HFFc6 (cell line): ENCODE data around the gene FOSL1. TPM values are rescaled to one million over a fixed set of nuclear protein-coding genes. Genes with fewer than 3 reads are reported as not detected.

Experiments used
- DNase-seq: peaks from one replicate; pipeline ENCODE4 v3.0.0-alpha.2; 2018
- H3K27ac Mint-ChIP-seq: 2 replicates; pipeline ENCODE4 v1.8.0; 2020; ENCODE audit warnings: mild to moderate bottlenecking, mixed read lengths
- H3K27me3 Mint-ChIP-seq: 2 replicates; pipeline ENCODE4 v1.8.0; 2021; ENCODE audit warnings: mild to moderate bottlenecking, moderate library complexity, mixed read lengths; ENCODE audit not compliant: insufficient read depth
- H3K36me3 Mint-ChIP-seq: 2 replicates; pipeline ENCODE4 v1.8.0; 2021; ENCODE audit warnings: low read depth, mixed read lengths
- H3K4me1 Mint-ChIP-seq: 2 replicates; pipeline ENCODE4 v1.8.0; 2020; ENCODE audit warnings: low read depth, mixed read lengths
- H3K4me3 Mint-ChIP-seq: 2 replicates; pipeline ENCODE4 v1.8.0; 2020; ENCODE audit warnings: mild to moderate bottlenecking, moderate library complexity, mixed read lengths
- H3K9me3 Mint-ChIP-seq: 2 replicates; pipeline ENCODE4 v1.8.0; 2020; ENCODE audit warnings: mild to moderate bottlenecking, mixed read lengths
- CTCF ChIP-seq: fragments of 200-600 bp; sonication (generic); IDR thresholded peaks from 2 replicates; pipeline ENCODE4 v1.5.0; 2021; ENCODE audit warnings: antibody characterized with exemption, mild to moderate bottlenecking
- total RNA-seq, 6 experiments: library from RNA; stranded (reverse); fragmentation: NEBNext Ultra II Directional; extraction: Animal tissue kit (Norgen Biotek cat#: 25700); gene quantifications; 2 replicates in 1 of 6; 3 replicates in 5 of 6; pipeline ENCODE4 v1.2.3, GENCODE V29; 2021

FOSL1 gene
- total RNA-seq, 6 experiments from 2014 or later: 134 to 275 (median 234) TPM

GRCh38 chr11:65847746-65848145, 52.4 kb downstream of the FOSL1 start:
- Mint-ChIP-seq H3K36me3 (peaks cover 12% of the 10 kb centered on the region), H3K9me3 (peaks cover 4% of the 10 kb centered on the region; the same call in 1 of the 2 replicates), H3K27ac (no peak overlapping the region), H3K27me3 (peaks cover 16% of the 10 kb centered on the region), H3K4me1 (no peaks in the 10 kb centered on the region), H3K4me3 (no peak overlapping the region)
- no peak for DNase-seq
- no peak for TF ChIP-seq CTCF

GRCh38 chr11:65844231-65844872, 55.8 kb downstream of the FOSL1 start:
- peaks cover 10% of the 10 kb centered on the region for H3K27me3 Mint-ChIP-seq

GRCh38 chr11:65843811-65844210, 56.4 kb downstream of the FOSL1 start:
- H3K27me3 Mint-ChIP-seq: peaks cover 5% of the 10 kb centered on the region; the same call in 1 of the 2 replicates
- no peaks in the 10 kb centered on the region for H3K4me1 Mint-ChIP-seq
- no peaks in the 10 kb centered on the region for H3K36me3 Mint-ChIP-seq
- no peak overlapping the region for H3K4me3 Mint-ChIP-seq
- DNase-seq: no peak
- no peak overlapping the region for H3K27ac Mint-ChIP-seq
- TF ChIP-seq CTCF: no peak
- no peaks in the 10 kb centered on the region for H3K9me3 Mint-ChIP-seq

More at GRCh38 chr11:65844231-65844872, 55.8 kb downstream of the FOSL1 start:
- Mint-ChIP-seq H3K36me3 (no peaks in the 10 kb centered on the region), H3K4me3 (no peak overlapping the region), H3K9me3 (no peaks in the 10 kb centered on the region), H3K27ac (no peak overlapping the region), H3K4me1 (no peaks in the 10 kb centered on the region)
- DNase-seq: no peak
- TF ChIP-seq CTCF: no peak

GRCh38 chr11:65842144-65842543, 58.0 kb downstream of the FOSL1 start:
- Mint-ChIP-seq H3K27me3 (peaks cover 5% of the 10 kb centered on the region; the same call in 1 of the 2 replicates), H3K36me3 (no peaks in the 10 kb centered on the region), H3K27ac (no peak overlapping the region), H3K9me3 (no peaks in the 10 kb centered on the region), H3K4me1 (no peaks in the 10 kb centered on the region), H3K4me3 (no peak overlapping the region)
- no peak for TF ChIP-seq CTCF
- DNase-seq: no peak

Other genes starting within 250 kb of the FOSL1 start
- gene RELA, start 237.5 kb downstream of the FOSL1 start, total RNA-seq: 10 to 100 TPM; 66.9 to 72.7 (median 69.5) TPM
- 10 to 100 TPM; 36.5 to 42.6 (median 38.9) TPM for gene KAT5, start 188.1 kb downstream of the FOSL1 start, total RNA-seq
- 10 to 100 TPM; 54.0 to 85.6 (median 61.4) TPM for gene RNASEH2C, start 179.6 kb downstream of the FOSL1 start, total RNA-seq
- 10 to 100 TPM in 2 of 6 experiments, 1 to 10 TPM in 4; 8.7 to 11.1 (median 9.5) TPM for gene AP5B1, start 119.4 kb downstream of the FOSL1 start, total RNA-seq
- gene OVOL1, start 113.3 kb downstream of the FOSL1 start, total RNA-seq: not detected
- not detected for gene SNX32, start 66.4 kb downstream of the FOSL1 start, total RNA-seq
- 1,000 to 10,000 TPM; 2,002 to 2,288 (median 2,238) TPM for gene CFL1, start 42.2 kb downstream of the FOSL1 start, total RNA-seq
- 10 to 100 TPM; 38.4 to 47.9 (median 43.1) TPM for gene MUS81, start 40.0 kb downstream of the FOSL1 start, total RNA-seq
- gene EFEMP2, start 27.6 kb downstream of the FOSL1 start, total RNA-seq: 100 to 1,000 TPM; 318 to 359 (median 329) TPM
- gene CTSW, start 20.6 kb downstream of the FOSL1 start, total RNA-seq: under 1 TPM in 4 of 6 experiments, not detected in 2; 0.11 to 0.22 (median 0.14) TPM
- gene FIBP, start 11.9 kb downstream of the FOSL1 start, total RNA-seq: 100 to 1,000 TPM; 117 to 145 (median 135) TPM
- 100 to 1,000 TPM in 2 of 6 experiments, 10 to 100 TPM in 4; 78.9 to 112 (median 87.7) TPM for gene CCDC85B, start 9.7 kb downstream of the FOSL1 start, total RNA-seq
- 10 to 100 TPM; 79.0 to 94.6 (median 85.0) TPM for gene C11orf68, start 18.7 kb upstream of the FOSL1 start, total RNA-seq
- 100 to 1,000 TPM; 362 to 687 (median 615) TPM for gene DRAP1, start 19.0 kb upstream of the FOSL1 start, total RNA-seq
- under 1 TPM in 1 of 6 experiments, not detected in 5; 0.23 TPM for gene TSGA10IP, start 45.1 kb upstream of the FOSL1 start, total RNA-seq
- gene SART1, start 61.3 kb upstream of the FOSL1 start, total RNA-seq: 10 to 100 TPM; 51.7 to 69.3 (median 61.0) TPM
- 10 to 100 TPM; 28.6 to 36.8 (median 31.7) TPM for gene EIF1AD, start 101.8 kb upstream of the FOSL1 start, total RNA-seq
- 100 to 1,000 TPM; 257 to 337 (median 300) TPM for gene BANF1, start 102.1 kb upstream of the FOSL1 start, total RNA-seq
- under 1 TPM in 2 of 6 experiments, not detected in 4; 0.33 to 0.83 TPM for gene CST6, start 111.6 kb upstream of the FOSL1 start, total RNA-seq
- 1 to 10 TPM; 2.1 to 3.8 (median 2.7) TPM for gene CATSPER1, start 126.1 kb upstream of the FOSL1 start, total RNA-seq
- gene GAL3ST3, start 148.8 kb upstream of the FOSL1 start, total RNA-seq: under 1 TPM in 1 of 6 experiments, not detected in 5; 0.14 TPM
- 100 to 1,000 TPM; 199 to 240 (median 222) TPM for gene SF3B2, start 152.0 kb upstream of the FOSL1 start, total RNA-seq
- gene PACS1, start 169.9 kb upstream of the FOSL1 start, total RNA-seq: 100 to 1,000 TPM in 2 of 6 experiments, 10 to 100 TPM in 4; 82.8 to 114 (median 91.8) TPM